HG03064 (cell line): ENCODE results near the gene SST.

Source experiments
- ATAC-seq: cut with Tn5 transposase; IDR thresholded peaks from one replicate; pipeline ENCODE4 v1.9.1; 2021; ENCODE audit warnings: low read depth; ENCODE audit not compliant: unreplicated experiment

The SST gene

DNA sequence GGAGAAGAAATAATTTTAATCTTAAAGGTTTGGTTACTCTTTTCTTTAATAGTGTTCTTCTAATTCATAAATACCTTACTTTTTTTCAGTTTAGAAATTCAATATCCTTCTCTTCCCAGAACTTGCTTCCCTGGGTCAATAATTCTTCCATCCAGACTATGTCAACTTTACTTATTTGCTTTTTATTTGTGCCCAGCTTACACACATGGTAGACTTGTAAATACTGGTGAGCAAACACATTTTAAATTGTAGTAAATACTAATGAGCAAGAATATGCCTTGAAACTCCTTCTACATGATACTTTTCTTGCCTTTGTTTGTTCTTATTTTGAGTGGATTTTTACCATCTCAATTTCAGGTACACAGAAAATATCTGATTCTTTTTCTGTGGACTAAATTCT lies 33.7 kb downstream of the SST start:
- ATAC-seq: no peak

DNA sequence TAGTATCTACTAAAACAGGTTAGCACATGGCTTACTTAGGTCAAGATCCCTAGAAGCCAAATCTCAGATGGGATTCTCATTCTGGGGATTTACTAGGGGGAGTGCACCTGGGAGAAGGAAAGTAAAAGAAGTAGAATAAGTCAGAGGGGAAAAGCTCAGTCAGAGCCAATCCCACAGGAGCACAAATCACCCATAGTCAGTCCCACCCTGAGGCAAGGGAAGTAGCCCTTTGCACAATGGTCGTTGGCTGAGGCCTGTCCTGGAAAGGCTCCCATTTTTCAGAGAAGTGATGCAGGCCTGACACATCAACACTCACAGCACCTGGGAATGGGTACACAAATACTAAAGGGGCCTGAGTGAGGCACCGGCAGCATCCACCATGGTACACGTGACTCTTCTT lies 39.8 kb downstream of the SST start:
- no peak for ATAC-seq

DNA sequence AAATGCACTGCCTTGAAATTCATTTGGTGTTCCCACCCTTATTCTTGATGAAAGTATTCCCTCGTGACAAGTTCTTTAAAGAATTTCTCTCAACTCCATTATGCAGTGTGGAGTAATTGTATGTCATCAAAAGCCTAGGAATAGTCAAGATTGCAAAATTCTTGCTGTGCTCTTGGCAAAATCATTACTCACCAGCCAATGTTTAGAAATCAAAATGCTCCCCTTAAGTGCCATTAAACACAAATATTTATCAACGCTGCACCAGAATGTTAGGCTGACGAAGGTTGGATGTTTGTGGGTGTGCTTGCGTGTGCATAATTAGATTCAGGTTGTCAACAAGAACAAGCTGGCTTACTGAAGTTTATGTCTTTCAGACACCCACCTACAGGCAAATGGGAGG lies 40.5 kb downstream of the SST start:
- ATAC-seq: no peak

DNA sequence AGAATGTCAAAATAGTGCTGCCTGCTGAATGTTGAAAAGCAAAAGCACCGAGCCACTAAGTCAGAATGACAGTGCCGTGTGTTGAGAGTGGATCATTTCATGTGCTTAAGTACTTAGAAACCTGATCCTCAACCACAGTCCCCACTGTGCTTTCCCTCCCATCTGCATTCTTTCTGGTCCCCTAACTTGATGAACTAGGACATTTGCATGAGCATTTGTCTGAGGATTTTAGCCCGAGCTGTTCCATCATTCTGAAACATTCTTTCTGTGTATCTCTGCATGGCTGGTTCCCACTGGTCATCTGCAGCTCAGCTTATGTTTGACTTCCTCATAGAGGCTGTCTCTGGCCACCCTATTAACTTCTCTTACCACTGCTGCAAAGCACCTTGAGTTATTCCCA lies 42.0 kb downstream of the SST start:
- ATAC-seq: no peak

DNA sequence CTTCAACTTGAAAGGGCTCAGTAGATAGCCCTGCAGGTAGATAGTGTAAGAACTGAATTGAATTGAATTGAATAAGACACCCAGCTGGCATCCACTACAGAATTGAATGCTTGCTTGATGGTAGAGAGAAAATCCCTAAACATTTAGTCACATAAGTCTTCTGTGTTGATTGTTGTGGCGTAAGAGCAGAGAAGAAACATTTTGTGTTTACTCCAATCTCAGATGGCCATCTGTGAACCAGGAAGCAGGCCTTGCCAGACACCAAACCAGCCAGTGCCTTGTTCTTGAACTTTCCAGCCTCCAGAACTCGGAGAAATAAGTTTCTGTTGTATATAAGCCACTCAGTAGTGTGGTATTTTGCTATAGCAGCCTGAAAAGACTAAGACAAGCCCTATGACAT lies 43.6 kb downstream of the SST start:
- no peak for ATAC-seq

DNA sequence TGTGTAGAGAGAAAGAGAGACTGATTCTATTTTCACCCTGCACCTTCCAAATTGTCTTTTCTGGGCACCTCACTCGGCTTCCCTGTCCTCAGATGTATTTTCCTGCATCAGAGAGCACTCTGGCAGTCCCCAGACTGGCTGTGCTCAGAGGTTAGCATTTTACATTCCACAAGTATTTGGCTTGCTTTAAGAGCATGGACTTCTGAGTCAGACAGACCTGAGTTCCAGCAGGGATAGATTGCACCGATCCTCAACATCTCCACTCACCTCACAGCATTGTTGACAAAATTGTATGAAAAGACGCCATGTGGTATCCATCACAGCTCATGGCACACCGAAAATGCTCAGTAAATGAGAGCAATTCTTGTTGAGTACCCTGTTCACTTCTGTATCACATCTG lies 45.6 kb downstream of the SST start:
- ATAC-seq: no peak

DNA sequence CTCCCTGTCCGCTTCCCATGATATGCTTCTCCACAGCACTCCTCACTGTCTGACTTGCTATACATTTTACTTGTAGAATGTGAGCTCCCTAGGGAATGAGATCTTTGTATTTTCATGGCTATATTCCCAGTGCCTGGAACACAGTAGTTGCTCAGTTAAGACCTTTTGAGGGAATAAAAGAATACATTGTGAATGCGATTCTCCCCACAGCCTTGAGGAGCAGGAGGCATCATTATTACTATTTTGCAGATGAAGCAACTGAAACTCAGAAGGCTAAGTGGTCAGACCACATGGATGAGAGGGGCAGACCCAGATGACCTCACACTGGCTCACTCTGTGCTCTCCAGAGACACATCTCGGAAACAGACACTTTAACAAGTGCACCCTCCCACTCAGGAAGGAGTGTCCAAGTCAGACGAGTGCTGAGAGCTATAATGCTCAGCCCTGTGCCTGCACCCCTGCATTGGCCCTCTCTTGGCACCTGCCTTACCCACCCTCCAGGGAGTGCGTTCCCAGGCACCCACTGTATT lies 46.8 kb downstream of the SST start:
- no peak for ATAC-seq

DNA sequence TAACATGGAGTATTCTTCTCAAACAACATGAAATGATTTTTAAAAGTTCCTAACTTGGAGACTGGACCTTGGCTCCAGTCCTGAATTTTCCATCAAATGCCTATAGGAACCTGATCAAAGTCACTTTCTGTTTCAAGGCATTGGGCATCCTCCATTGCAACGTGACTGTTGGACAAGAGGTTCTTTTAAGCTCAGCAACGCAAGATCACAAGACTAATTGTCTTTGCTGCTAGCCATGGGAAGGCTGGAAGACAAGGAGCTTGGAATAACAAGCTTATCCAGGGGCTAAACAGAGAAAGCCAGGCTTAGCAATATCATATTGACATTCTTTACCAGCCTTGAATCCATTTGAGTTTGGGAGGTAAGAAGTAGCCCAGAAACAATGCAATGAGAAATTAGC lies 48.3 kb downstream of the SST start:
- no peak for ATAC-seq

DNA sequence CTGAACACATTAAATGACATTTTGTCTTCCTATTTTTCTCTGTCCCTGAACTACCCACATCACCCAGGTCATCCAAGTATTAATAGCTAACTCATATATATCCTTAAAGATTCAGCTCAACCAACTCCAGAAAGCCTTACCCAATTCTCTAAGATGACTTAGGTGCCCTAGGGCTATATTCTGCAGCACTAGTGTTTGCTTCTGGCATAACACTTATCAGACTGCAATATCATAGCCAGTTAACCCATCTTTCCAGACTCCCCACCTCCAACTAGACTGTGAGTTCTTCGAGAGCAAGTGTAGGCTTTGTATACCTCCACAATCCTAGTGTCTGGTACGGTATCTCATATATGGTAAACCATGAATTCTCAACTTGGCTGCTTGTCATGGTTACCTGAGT lies 50.7 kb downstream of the SST start:
- no peak for ATAC-seq
